Measurements from ENCODE around the gene TMEM43. TPM values are rescaled to one million over a fixed set of nuclear protein-coding genes. Genes with fewer than 3 reads are reported as not detected.

Gene TMEM43
- total RNA-seq, 1 donor from 2014 or later: 103 TPM

DNA sequence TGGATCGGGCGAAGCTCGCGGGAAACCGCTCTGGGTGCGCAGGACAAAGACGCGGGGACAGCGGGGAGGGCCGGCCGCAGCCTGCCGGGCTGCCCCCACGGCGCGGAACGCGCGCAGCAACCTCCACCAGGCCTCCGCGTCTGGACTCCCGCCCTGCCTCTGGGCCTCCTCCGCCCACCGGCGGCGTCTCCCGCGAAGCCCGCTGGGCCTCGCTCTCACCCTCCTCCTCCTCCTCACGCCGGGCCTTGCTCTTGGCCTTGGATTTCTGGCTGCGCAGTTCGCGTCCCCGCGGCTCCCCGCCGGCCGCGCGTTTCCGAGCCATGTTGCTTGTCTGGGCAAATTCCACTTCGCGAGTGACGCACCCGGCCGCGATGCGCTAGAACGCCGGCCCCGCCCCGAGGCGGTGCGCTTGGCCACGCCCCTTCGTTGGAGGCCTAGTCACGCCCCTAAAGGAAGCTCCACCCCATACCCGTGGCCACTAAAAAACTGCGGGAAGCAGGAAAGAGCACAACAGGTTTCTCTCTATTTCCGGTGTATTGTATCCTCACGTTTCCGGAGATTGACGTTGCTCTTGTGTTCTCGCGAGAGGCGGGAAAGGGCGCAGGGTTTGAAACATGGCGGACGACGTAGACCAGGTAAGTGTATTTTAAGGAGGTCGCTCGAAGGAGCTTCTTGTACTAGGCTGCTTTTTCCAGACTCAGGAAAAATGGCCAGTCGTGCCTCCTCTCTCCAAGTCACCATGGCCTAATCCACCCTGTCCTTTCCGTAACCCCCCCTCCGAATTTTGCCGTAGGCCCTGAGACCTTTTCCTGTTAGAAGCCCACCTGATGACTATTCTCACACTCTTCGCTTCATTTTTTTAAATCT, 53.6 kb downstream of the TMEM43 start, which contains the start of the genes LSM3 and XPC:
Gene LSM3 (plus strand): TSS at position 571 of the 867 bp plus-strand sequence. CDS start 44 bp downstream, at position 615.
Gene XPC (minus strand): TSS at position 355 of the 867 bp plus-strand sequence. CDS start 33 bp downstream, at position 322.
- peak; percentile 99 for DNase-seq

DNA sequence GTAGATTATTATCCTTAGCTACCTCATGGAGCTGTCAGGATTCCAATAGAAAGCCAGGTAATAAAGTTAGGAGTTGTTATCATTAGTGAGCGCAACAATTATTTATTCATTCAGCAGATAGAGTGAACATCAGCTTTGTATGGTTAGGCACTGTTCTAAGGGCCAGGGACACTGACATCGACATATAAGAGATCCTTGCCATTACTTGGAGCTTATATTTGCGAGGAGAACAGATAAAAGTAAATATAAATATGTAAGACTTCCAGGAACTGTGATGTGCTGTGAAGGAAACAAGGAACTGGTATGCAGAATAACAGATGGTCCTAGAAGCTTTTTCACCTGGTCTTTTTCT, 54.2 kb downstream of the TMEM43 start:
- DNase-seq: no peak

GRCh38 chr3:14179795-14180194, 54.9 kb downstream of the TMEM43 start:
- no peak for DNase-seq

DNA sequence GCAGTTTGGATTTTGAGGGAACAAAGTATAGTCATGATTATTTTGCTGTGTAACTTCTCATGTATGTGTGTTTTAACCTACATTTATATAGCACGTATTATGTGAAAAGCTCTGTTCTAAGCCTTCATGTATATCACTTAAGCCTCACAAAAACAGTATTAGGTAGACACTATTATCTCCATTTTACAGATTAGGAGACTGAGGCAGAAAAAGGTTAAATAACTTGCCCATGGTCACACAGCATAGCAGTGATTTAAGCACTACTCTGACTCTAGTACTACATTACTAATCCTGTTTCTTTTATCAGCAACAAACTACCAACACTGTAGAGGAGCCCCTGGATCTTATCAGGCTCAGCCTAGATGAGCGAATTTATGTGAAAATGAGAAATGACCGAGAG, 56.4 kb downstream of the TMEM43 start:
- DNase-seq: no peak

DNA sequence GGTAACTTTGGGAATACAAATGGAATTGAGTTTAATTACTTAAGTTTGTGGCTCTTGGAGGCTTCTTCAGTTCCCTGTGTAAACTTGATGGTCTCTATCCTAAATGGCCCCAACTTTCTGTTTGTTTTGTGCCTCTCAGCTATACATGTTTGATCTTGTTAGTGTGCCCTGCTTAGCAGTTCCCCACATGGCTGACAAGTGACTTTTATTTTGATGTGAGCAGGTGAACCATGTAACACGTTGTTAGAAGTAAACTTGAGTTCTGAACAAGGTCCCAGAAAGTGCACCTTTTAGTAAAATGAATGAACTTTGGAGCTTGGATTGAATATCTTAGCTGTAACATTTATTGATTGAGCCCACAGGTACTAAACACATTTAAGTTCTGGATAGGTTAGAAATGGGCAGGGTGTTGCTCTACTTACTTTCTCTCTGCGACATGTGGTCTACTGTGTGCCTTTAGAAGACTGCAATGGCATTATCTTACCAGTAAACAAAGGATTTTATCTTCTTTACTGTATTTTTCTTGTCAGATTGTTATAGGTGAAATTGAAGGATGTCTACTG, 58.2 kb downstream of the TMEM43 start:
- no peak for DNase-seq

DNA sequence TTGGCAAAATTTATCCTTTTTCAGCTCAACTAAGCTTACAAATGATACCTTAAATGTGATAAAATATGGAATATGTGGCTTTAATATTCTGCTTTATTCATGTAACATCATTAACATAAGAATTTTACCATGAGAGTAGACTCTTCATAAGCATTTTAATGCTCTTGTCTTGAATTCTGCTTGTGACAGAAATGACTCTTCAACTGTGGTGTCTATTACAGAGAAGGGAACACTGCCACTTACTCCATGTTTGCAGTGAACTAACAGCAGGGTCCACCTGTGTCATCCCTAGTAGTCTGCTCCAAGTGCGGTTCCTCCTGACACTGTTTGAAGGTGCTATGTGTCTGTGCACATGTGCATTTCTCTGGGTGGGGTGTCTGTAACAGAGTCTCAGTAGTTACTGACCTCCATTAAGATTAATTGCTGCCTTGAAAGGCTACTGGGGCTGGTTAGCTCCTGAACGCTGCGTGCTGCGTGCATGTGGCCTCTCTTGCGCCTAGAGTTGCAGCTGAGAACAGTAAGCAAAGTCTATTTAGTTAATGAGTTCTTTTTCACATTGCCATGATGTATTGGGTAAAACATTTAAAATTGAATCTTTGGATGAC, 62.1 kb downstream of the TMEM43 start:
- no peak for DNase-seq

DNA sequence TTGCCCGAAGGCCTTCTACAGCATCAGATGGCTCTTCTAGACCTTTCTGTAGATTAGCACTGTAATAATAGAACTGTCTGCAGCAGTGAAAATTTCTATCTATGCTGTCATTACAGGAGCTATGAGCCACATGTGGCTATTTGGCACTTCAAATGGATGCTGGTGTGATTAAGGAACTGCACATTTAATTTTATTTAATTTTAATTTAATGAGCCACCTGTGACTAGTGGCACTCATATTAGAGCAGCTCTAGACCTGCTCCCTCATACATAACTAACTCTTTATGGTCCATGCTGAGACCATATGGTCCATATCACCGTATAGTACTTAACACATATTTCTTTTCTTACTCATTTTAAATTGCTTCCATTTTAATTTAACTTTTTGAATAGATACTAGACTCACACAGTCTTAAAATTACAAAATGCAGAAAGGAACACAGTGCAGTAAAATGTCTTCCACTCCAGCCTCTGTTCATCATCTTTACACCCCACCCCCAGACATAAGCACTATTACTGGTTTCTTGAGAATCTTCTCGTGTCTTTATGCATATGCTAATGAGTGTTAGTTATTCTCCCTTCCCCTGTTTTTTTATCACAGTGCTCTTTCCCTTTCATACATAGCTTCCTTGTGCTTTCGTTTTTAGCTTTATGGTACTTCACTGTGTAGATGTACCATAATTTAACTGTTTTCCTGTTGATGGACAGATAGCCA, 63.3 kb downstream of the TMEM43 start:
- DNase-seq: no peak

Other genes with a start within 250 kb of the TMEM43 start
- 0.10 TPM for gene WNT7A, start 245.0 kb upstream of the TMEM43 start, total RNA-seq
- gene CHCHD4, start 182 bp upstream of the TMEM43 start, total RNA-seq: 16.1 TPM
- gene XPC, start 53.5 kb downstream of the TMEM43 start, total RNA-seq: 22.5 TPM
- 9.4 TPM for gene LSM3, start 53.8 kb downstream of the TMEM43 start, total RNA-seq